Caki2 (cell line): Measurements from ENCODE around the gene RFXANK. TPM values are rescaled to one million over a fixed set of nuclear protein-coding genes. Genes with fewer than 3 reads are reported as not detected.
"Not testable (repeated sequence)": the region's sequence is repeated elsewhere in the genome, so short reads cannot be mapped to it uniquely, and the experiment has no call there.

ENCODE experiments used
- DNase-seq: peaks from one replicate; pipeline ENCODE4 v3.0.0-alpha.2; 2015; ENCODE audit warnings: low read depth
- in situ Hi-C: cut with HindIII; loops from 2 replicates; pipeline ENCODE4 v1.10.0; 2016; ENCODE audit warnings: low sequenced_read_pairs, low pct_unique_long_range_greater_than_20kb, mixed read lengths
- total RNA-seq: library from RNA; depleted of rRNA; stranded (reverse); fragments of >200 nt; shearing (Covaris generic); gene quantifications from 2 replicates; pipeline ENCODE4 v1.2.3, GENCODE V29; 2014; ENCODE audit warnings: low replicate concordance

Gene RFXANK
- total RNA-seq, 1 experiment from 2014 or later, result 81.8 TPM

DNA sequence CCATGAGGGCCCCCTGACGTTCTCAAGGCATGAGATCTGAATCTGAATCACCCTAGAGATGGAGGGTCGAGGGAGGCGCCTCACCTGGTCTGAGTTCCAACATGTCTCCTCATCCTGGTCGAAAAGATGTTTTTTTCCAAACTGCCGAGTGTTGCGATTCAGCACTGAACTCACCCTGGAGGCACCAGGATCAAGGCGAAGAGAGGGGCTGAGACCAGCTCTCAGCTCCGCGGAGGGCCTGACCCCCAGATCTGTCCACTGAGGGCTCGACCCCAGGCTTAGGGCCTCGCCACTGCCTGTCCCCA lies 10.6 kb downstream of the RFXANK start:
- DNase-seq, result no peak
- in situ Hi-C loops, result no loop called here

DNA sequence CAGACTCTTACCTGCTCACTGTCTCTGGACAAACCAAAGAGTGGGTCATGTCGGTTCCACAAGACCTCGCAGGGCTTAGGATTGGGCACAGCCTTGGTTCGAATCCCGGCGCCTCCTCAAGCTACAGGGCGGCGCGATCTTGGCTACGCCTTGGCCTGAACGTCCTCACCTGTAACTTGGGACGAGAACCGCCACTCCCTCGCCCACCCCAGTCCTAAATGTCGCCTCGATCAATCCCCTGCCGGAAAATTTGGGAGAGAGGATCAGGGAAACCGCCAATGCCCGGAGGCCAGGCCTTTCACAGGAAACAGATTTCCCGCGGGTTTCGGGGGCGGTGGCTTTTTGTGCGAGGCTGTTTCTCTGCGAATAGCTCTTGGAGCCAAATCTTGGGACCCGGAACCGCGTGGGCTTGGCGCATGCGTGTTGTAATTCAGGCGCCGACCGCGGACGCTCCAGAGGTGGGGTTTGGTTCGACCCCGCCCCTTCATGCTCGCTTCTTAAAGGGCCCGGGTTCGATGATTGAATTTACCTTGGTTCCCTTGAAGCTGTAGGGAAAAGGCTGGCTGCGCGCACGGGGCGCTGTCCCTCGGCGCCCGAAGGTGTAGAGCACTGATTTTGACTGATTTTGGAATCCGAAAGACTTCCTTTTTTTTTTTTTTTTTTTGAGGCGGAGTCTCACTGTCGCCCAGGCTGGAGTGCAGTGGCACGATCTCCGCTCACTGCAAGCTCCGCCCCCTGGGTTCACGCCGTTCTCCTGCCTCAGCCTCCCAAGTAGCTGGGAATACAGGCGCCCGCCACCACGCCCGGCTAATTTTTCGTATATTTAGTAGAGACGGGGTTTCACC lies 11.2 kb downstream of the RFXANK start, which contains the start of gene NR2C2AP:
NR2C2AP (minus strand) TSS at position 403 of the 845 bp plus-strand sequence; CDS start at position 49, 354 bp downstream.
- peak; percentile 86 for DNase-seq

DNA sequence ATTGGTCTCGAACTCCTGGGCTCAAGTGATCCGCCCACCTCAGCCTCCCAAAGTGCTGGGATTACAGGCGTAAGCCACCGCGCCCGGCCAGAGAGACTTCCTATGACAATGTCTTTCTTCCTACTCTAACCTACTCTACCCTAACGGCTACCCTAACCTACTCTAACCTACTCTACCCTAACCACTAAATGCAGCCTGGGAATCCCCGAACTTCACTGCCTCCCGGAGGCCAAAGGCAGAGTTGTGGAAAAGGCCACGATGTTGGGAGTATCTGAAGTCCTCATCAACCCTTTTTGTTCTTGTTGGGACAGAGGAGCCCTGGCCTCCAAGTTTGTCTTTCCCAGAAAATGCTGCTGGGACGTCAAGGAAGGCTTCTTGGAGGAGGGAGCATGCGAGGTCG lies 12.1 kb downstream of the RFXANK start:
- in situ Hi-C loops, result no loop called here
- DNase-seq, result no peak

More for the DNA sequence above, 11.2 kb downstream of the RFXANK start, which contains the start of gene NR2C2AP:
- in situ Hi-C loops, result no loop called here

DNA sequence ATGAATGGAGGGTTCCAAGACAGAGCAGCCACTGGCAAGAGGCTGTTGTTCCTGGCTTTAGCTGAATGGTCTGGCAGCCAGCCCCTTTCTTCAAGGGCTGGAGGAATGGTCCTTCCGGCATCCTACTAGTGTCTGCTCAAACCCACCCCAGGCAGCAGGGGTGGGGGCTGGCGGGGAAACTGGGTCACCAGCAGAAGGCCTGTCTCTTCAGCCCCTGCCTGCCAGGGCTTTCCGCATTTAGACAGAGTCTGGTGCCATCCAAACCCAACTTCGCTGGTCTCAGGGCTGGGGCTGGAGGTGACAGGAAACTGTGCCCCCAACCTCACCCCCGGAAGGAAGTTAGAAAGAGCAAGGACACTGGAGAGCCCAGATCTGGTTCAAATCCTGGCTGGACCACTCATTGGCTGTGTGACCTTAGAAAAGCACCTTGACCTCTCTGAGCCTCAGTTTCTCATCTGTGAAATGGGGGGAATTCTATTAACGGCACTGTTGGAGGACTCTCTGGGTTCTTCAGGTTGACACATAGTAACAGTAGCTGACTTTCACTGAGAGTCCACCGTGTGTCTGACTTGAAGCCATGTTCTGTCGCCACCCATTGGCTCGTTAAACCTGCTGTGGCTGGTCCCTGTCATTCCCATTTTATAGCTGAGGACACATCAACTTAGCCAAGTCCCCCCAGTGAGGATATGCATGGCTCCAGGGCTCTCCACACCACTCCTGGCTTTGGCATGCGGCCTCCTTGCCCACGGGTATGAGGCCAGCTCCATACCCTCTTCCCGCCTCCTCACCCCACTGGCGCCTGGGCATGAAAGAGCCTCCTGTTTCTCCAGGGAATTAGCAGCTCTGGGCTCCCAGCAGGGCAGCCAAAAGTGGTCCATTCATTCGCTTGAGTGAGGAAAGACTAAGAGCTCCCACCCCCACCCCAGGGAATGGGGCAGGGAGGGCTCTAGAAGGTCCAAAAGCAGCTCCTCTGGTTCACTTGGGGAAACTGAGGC lies 13.7 kb downstream of the RFXANK start:
- in situ Hi-C loops, result no loop called here
- DNase-seq, result no peak

DNA sequence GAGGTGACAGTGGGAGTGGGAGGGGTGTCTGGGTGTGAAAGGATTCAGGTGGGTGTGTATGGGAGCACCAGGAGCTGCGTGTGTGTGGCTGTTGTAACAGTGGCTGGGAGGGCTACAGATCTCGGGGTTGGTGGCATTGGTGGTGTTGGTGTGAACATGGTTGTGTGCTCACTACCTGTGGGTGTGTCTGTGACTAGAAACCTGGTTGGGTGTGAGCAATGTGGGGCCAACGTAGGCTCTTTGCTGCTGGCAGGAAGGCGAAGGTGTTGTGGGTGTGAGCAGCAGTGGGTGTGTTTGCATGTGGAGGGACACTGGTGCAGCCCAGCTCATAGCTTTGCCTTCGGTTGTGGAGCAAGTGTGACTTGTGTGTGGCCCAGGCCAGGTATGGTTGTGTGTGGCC lies 14.9 kb downstream of the RFXANK start:
- in situ Hi-C loops, result no loop called here
- no peak for DNase-seq

DNA sequence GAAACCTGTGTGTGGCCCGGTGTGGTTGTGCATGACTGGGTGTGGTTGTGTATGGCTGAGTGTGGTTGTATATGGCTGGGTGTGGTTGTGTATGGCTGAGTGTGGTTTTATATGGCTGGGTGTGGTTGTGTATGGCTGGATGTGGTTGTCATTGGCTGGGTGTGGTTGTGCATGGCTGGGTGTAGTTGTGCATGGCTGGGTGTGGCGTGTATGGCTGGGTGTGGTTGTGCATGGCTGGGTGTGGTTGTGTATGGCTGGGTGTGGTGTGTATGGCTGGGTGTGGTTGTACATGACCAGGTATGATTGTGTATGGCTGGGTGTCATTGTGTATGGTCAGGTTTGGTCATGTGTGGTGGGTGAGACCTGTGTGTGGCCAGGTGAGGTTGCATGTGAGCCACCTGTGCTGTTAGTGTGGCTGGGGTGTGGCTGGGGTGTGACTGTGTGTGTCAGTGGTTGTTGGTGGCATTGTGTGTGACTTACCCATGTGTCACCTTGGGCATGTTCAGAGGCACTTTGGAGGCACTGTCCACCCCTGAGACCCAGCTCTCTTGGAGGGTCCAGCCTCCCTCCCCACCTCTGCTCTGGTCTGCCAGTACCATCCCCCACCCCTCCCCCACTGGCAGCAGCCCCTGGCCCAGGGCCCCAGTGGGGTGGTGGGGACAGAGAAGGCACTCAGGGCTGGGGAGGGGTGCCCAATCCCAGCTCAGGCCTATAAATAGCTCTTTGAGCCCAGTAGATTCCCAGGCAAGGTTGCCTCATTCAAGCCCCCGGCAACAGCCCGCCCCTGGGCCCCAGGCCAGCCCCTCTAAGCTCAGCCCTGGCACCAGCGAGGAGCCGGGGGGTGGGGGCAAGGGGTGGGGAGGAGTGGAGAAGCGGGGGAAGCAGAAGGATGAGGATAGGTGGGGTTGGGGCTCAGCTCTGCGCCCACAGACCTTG lies 15.8 kb downstream of the RFXANK start:
- in situ Hi-C loops, result no loop called here

DNA sequence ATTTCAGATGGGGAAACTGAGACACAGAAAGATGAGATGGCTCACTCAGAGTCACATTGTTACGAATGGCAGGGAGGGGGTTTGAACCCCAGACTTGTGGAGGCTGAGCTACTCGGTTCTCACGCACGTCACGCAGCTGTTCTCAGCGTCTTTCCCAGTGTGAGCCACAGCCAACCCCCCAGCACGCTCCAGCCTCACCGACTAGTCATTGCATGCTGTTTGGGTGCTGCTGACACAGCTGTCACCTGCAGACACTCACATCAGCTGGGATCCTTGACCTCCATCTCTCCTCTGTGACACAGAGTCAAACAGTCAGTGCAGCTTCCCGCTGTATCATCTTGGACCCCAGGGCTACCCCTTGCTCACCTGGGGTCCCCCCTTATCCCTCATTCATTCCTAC lies 17.3 kb downstream of the RFXANK start:
- in situ Hi-C loops, result no loop called here
- no peak for DNase-seq

More for the DNA sequence above, 15.8 kb downstream of the RFXANK start:
- DNase-seq, result no peak

DNA sequence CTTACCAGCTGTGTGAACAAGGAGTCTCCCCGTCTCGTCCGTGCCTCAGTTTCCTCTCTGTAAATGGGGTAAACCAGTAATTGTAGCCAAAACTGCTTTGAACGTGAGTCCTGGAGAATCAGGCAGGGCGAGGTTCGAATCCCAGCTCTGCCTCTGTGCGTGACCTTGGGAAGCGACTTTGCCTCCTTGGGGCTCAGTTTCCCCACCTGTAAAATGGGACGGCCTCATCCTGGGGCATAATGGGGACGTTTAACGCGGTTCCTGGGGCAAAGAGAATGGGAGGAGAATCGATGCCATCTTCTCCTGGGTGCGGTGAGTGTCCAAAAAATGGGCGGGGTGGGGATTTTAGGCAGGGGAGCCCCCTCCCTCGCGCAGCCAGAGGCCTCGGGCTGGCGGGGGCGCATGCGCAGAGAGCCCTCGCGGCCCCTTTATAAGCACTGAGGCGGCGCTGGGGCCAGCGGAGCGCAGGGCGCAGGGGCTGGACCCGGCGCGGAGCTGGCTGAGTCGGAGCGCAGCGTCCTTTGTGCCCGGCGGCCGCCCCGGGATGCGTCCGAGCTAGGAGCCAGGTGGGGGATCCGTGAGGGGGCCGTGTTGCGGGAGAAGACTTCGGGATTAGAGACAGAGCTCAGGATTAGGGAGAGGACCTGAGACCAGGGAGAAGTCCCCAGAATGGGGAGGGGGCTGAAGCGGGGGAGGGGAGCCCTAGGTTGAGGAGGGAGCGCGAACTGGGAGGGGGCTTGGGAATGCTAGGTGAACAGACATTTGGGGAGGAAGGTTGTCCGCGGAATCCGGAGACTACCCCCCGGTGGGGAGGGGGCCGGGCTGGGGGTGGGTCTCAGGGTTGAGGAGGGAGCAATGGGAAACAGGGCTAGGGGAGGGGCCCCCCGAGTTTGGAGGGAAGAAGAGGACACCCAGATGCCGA lies 19.7 kb downstream of the RFXANK start, which contains the start of gene NCAN:
NCAN (plus strand) TSS at position 460 of the 922 bp plus-strand sequence. CDS start 4,996 bp downstream, outside the sequence.
- no peak for DNase-seq
- in situ Hi-C loops, result no loop called here

DNA sequence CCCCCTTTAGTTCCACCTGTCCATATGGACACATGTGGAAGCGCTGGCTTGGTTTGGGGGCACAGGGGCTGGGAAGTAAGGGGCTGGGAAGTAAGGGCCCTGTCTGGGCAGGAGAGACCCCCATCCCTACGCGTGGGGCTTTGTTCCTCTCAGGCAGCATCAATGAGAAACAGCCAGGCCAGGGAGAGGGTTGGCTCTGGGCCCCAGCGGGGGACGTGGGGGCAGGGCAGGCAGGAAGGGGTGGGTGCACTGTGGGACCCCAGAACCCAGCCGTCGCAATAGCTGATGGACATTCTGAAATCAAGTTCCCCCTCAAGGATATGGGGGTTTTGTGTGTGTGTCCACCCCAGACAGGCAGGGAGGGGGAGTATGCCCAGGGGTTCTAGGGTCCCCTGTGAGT lies 20.9 kb downstream of the RFXANK start:
- no peak for DNase-seq
- in situ Hi-C loops, result no loop called here

DNA sequence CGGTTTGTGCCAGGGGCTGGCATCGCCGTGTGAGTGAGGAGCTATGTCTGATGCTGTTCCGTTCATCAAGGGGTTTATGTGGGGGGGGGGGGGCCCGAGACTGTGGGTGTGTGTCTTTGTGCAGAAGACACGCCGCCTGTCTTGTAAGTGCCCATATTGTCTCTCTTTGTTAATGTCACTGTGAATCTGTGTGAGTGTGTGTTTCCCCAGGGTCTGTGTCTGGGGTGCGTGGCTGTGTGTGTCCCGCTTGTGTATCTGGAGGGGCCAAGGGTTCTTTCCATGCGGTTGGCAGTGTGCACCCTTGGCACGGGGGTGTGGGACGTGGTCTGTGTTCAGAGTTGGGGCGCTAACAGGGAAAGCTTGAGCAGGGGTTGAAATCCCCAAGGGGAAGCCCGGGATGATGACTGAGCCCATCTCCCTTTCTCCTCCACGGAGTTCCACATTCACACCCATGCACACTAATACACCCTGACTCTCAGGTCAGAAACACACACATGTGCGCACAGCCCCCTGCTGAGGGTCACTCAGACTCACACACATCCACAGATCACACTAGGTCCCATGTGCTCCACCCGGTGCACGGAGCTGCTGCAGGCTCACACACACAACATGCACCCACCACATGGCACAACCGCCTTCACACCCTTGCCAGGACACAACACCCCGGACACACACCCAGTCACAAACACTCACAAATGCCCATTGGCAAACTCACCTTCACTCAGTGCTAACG lies 21.5 kb downstream of the RFXANK start:
- no peak for DNase-seq
- in situ Hi-C loops, result no loop called here

DNA sequence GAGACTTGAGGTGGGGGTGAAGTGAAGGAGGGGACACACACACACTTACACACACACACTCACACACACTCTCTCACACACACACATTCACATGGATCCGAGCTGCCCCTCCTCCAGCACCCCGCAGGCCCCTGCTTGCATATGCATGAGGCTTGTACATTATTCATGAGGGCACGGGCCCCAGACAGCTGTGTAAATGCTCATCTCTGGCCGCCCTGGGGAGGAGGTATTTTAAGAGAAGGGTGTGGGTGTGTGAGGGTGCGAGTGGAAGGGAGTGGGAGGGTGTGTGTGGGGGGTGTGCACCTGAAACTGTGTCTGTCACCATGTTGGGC lies 22.1 kb downstream of the RFXANK start:
- DNase-seq, result no peak
- in situ Hi-C loops, result no loop called here

DNA sequence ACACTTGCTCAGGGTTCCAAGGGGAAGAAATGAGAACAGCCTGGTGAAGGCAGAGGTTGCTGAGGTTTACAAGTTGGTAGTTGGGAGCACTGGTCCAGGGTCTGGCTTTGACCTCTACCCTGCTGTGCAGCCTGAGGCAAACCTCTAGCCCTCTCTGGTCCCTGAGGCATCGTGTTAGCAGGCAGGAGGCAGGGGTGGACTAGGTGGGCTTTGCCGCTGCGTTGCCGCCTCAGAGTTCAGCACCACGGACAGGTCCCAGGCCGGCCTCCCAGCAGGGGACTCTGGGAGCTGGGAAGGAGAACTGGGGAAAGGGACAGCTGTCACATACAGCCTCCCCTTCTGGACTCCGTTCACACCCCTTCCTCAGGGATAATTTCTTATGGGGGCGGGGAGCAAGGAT lies 22.8 kb downstream of the RFXANK start:
- DNase-seq, result peak; percentile 59
- in situ Hi-C loops, result no loop called here

DNA sequence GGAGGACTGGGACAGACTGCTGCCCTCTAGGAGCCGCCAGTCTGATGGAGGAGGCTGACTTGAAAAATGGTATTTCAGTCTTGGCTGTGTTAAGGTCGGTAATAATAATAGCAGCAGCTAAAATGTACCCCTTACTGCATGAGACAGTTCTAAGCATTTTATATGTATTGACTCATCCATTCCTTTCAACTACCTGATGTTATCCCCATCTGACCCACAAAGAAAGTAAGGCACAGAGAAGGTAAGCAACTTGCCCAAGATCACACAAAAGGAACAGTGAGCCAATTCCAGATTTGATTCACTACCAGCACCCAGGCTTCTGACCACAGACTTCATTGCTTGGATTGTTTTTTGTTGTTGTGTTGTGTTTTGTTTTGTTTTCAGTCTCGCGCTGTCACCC lies 23.7 kb downstream of the RFXANK start:
- in situ Hi-C loops, result no loop called here

DNA sequence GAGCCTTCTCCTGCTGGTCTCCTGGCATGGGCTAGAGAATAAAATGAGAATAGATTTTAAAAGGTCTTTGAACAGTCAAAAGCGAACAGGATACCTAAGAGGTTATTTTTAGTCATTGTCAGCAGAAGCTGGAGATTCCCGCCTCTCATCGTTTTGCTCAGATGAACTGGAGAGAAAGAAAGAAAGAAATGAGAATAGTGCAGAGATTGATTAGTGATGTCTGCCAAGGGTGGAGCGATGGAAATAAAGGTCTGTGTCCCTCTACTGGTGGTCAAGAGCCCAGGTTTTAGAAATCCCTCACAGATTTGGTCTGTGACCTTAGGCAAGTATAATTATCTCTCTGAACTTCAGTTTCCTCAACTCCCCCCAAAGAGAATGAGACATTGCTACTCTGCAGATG lies 25.0 kb downstream of the RFXANK start:
- in situ Hi-C loops, result no loop called here
- DNase-seq, result peak; percentile 37

More for the DNA sequence above, 23.7 kb downstream of the RFXANK start:
- no peak for DNase-seq

DNA sequence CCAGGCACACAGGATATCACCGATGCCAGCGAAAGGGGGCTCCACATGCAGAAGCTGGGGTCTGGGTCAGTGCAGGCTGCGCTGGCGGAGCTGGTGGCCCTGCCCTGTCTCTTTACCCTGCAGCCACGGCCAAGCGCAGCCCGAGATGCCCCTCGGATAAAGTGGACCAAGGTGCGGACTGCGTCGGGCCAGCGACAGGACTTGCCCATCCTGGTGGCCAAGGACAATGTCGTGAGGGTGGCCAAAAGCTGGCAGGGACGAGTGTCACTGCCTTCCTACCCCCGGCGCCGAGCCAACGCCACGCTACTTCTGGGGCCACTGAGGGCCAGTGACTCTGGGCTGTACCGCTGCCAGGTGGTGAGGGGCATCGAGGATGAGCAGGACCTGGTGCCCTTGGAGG lies 26.9 kb downstream of the RFXANK start:
- in situ Hi-C loops, result no loop called here
- DNase-seq, result no peak

DNA sequence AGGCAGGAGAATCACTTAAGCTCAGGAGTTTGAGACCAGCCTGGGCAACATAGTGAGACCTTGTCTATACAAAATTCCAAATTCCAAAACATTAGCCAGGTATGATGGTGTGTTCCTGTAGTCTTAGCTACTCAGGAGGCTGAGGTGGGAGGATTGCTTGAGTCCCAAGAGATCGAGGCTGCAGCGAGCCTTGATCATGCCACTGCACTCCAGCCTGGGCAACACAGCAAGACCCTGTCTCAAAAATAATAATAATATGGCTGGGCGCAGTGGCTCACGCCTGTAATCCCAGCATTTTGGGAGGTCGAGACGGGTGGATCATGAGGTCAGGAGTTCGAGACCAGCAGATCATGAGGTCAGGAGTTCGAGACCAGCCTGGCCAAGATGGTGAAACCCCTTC lies 28.9 kb downstream of the RFXANK start:
- DNase-seq, in situ Hi-C loops: not testable (repeated sequence)
